ENCODE results near the gene MB.

DNA sequence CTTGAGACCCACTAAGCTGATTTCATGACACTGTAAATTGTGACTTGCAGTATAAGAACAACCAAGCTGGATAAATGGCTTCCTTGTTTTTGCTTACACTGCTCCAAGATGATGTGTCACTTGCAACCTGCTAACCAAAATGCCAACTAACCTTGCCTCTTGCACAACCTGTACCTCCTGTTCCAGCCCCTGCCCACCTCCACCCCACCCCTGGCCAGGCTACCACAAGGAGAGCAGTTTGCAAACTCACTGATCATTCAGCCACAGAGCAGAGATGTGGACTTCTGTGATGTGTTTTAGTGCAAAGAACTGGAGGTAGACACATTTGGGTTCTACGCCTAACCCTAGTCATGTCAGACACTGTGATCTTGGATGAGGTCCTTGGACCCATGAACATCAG, 26.9 kb upstream of the MB start:
- TF ChIP-seq, protein P1, sequence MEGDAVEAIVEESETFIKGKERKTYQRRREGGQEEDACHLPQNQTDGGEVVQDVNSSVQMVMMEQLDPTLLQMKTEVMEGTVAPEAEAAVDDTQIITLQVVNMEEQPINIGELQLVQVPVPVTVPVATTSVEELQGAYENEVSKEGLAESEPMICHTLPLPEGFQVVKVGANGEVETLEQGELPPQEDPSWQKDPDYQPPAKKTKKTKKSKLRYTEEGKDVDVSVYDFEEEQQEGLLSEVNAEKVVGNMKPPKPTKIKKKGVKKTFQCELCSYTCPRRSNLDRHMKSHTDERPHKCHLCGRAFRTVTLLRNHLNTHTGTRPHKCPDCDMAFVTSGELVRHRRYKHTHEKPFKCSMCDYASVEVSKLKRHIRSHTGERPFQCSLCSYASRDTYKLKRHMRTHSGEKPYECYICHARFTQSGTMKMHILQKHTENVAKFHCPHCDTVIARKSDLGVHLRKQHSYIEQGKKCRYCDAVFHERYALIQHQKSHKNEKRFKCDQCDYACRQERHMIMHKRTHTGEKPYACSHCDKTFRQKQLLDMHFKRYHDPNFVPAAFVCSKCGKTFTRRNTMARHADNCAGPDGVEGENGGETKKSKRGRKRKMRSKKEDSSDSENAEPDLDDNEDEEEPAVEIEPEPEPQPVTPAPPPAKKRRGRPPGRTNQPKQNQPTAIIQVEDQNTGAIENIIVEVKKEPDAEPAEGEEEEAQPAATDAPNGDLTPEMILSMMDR (IDR thresholded peaks at IDR 0.05), result no peak
- TF ChIP-seq POLR2A (IDR thresholded peaks at IDR 0.05), result no peak
